Panc1 (cell line): ENCODE measurements around the gene CYP2E1.

Source experiments
- POLR2AphosphoS5 ChIP-seq: IDR thresholded peaks from 2 replicates; pipeline ENCODE4 v1.6.1; 2012; ENCODE audit warnings: mild to moderate bottlenecking, low read depth, low read length, moderate library complexity
- SIN3A ChIP-seq: IDR thresholded peaks from 2 replicates; pipeline ENCODE4 v1.6.1; 2012; ENCODE audit warnings: low read depth, mild to moderate bottlenecking, low read length, moderate library complexity, borderline replicate concordance; ENCODE audit not compliant: insufficient read depth
- TCF7L2 ChIP-seq: IDR thresholded peaks from 2 replicates; pipeline ENCODE4 v1.6.1; 2011; ENCODE audit warnings: mild to moderate bottlenecking, low read depth, low read length, inconsistent platforms
- TF ChIP-seq, protein P1 (sequence below): fragments of 450-650 bp; IDR thresholded peaks from 2 replicates; pipeline ENCODE4 v1.5.1; 2017; ENCODE audit warnings: mild to moderate bottlenecking
- TF ChIP-seq, protein P2 (sequence below), 2 experiments: IDR thresholded peaks; 2 replicates each; pipeline ENCODE4 v1.6.1; 2011 to 2012; ENCODE audit warnings: low read depth in 2 of 2, control low read depth in 1 of 2, low read length in 1 of 2, mild to moderate bottlenecking in 1 of 2, moderate library complexity in 1 of 2; ENCODE audit not compliant: insufficient read depth in 1 of 2

DNA sequence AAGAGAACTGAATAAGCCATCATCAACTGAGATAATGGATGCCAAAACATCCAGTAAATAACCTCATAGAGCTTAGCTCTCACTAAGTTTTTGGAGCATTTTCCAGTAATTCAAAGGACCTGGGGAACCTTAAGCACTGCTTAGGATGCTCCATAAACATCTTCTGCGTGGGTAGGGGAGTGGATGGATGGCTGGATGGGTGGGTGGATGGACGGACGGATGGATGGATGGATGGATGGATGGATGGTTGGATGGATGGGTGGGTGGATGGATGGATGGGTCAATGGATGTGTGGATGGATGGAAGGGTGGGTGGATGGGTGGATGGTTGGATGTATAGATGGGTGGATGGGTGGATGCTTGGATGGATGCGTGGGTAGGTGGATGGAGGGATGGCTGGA is 9.0 kb downstream of the CYP2E1 start:
- TF ChIP-seq, protein P1, sequence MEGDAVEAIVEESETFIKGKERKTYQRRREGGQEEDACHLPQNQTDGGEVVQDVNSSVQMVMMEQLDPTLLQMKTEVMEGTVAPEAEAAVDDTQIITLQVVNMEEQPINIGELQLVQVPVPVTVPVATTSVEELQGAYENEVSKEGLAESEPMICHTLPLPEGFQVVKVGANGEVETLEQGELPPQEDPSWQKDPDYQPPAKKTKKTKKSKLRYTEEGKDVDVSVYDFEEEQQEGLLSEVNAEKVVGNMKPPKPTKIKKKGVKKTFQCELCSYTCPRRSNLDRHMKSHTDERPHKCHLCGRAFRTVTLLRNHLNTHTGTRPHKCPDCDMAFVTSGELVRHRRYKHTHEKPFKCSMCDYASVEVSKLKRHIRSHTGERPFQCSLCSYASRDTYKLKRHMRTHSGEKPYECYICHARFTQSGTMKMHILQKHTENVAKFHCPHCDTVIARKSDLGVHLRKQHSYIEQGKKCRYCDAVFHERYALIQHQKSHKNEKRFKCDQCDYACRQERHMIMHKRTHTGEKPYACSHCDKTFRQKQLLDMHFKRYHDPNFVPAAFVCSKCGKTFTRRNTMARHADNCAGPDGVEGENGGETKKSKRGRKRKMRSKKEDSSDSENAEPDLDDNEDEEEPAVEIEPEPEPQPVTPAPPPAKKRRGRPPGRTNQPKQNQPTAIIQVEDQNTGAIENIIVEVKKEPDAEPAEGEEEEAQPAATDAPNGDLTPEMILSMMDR = no peak
- TF ChIP-seq TCF7L2 (no peak), POLR2AphosphoS5 (no peak), SIN3A (no peak)
- TF ChIP-seq, protein P2, sequence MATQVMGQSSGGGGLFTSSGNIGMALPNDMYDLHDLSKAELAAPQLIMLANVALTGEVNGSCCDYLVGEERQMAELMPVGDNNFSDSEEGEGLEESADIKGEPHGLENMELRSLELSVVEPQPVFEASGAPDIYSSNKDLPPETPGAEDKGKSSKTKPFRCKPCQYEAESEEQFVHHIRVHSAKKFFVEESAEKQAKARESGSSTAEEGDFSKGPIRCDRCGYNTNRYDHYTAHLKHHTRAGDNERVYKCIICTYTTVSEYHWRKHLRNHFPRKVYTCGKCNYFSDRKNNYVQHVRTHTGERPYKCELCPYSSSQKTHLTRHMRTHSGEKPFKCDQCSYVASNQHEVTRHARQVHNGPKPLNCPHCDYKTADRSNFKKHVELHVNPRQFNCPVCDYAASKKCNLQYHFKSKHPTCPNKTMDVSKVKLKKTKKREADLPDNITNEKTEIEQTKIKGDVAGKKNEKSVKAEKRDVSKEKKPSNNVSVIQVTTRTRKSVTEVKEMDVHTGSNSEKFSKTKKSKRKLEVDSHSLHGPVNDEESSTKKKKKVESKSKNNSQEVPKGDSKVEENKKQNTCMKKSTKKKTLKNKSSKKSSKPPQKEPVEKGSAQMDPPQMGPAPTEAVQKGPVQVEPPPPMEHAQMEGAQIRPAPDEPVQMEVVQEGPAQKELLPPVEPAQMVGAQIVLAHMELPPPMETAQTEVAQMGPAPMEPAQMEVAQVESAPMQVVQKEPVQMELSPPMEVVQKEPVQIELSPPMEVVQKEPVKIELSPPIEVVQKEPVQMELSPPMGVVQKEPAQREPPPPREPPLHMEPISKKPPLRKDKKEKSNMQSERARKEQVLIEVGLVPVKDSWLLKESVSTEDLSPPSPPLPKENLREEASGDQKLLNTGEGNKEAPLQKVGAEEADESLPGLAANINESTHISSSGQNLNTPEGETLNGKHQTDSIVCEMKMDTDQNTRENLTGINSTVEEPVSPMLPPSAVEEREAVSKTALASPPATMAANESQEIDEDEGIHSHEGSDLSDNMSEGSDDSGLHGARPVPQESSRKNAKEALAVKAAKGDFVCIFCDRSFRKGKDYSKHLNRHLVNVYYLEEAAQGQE (IDR thresholded peaks at IDR 0.05; ENCODE audit: insufficient read depth in 1 of 2, low read depth in 2 of 2, low read length in 1 of 2) = no peak
